Duodenal mucosa (tissue), 2 donors: Measurements from ENCODE around the gene EID2B.

ENCODE experiments used
- H3K27ac ChIP-seq: one replicate; pipeline ENCODE4 v1.7.0; 2013; ENCODE audit warnings: low read depth, low read length
- H3K27me3 ChIP-seq, 2 donors: one replicate each; pipeline ENCODE4 v1.7.0; 2013; ENCODE audit warnings: low read length in 2 of 2, control low read depth in 1 of 2; ENCODE audit not compliant: insufficient read depth in 2 of 2, control insufficient read depth in 1 of 2
- H3K36me3 ChIP-seq, 2 donors: one replicate each; pipeline ENCODE4 v1.7.0; 2013; ENCODE audit warnings: low read length in 2 of 2, control low read depth in 1 of 2; ENCODE audit not compliant: insufficient read depth in 2 of 2, control insufficient read depth in 1 of 2
- H3K4me1 ChIP-seq, 2 donors: one replicate each; pipeline ENCODE4 v1.7.0; 2013; ENCODE audit warnings: low read length in 2 of 2, control low read depth in 1 of 2; ENCODE audit not compliant: insufficient read depth in 2 of 2, control insufficient read depth in 1 of 2
- H3K4me3 ChIP-seq, 2 donors: one replicate each; pipeline ENCODE4 v1.7.0; 2013; ENCODE audit warnings: low read length in 2 of 2, low read depth in 1 of 2
- H3K9ac ChIP-seq, 2 donors: one replicate each; pipeline ENCODE4 v1.7.0; 2013; ENCODE audit warnings: low read length in 2 of 2, low read depth in 1 of 2
- H3K9me3 ChIP-seq, 2 donors: one replicate each; pipeline ENCODE4 v1.7.0; 2013; ENCODE audit warnings: low read length in 2 of 2, control low read depth in 1 of 2; ENCODE audit not compliant: control insufficient read depth in 1 of 2

Gene EID2B

DNA sequence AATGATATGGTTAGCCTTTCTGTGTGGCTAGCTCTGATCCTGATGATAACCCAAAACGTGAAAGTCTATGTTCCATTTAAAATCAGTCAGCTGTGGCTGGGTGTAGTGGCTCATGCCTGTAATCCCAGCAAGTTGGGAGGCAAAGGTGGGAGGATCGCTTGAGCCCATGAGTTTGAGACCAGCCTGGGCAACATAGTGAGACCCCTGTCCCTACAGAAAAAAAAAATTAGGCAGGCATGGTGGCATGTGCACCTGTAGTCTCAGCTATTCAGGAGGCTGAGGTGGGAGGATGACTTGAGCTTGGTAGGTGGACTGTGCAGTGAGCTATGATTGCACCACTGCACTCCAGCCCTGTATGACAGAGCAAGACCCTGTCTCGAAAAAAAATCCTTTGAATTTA lies 1.1 kb upstream of the EID2B start:
- Histone ChIP-seq H3K4me3 (no peak overlapping the region), H3K27me3 (no peaks in the 10 kb centered on the region), H3K27ac (no peak overlapping the region), H3K9ac (no peak overlapping the region), H3K9me3 (no peaks in the 10 kb centered on the region), H3K36me3 (no peaks in the 10 kb centered on the region), H3K4me1 (peaks cover 1 to 14% of the 10 kb centered on the region in 2 donors)

DNA sequence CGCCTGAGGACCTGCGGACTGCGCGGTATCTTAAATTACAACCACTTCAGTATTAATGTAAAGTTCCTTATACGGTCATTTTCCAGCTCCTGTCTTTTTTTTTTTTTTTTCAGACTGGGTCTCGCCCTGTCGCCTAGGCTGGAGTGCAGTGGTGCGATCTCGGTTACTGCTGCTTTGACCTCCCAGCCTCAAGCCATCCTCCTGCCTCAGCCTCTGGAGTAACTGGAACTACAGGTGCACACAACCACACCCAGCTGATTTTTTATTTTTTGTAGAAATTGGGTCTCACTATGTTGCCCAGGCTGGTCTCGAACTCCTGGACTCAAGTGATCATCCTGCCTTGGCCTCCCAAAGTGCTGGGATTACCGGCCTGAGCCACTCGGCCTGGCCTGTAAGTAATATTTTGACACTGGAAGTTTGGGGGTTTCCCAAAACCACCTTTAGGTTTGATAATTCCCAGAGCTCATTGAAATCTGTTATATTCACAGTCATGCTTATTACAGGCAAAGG lies 406 bp upstream of the EID2B start:
- peak overlapping the region; percentile 78 to 80 for H3K4me3 ChIP-seq

DNA sequence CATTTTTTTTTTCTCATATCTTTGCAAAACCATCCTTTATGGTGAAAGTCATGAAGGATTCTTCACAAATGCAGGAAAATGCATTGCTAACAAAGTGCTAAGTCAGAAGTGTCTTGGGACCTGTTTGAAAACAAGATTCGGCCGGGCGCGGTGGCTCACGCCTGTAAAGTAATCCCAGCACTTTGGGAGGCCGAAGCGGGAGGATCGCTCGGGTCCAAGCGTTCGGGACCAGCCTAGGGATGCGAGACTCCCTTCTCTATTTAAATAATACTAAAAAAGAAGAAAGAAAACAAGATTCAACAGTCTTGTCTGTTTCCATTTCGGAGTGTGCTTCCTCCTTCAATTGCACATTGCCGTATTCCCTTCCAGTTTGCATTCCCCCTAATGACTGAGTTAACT lies 819 bp downstream of the EID2B start:
- Histone ChIP-seq H3K27ac (no peak overlapping the region), H3K36me3 (no peaks in the 10 kb centered on the region), H3K9me3 (no peaks in the 10 kb centered on the region), H3K4me3 (peak overlapping the region; percentile 78 to 80), H3K27me3 (no peaks in the 10 kb centered on the region), H3K4me1 (peaks cover 0 to 9% of the 10 kb centered on the region in 2 donors), H3K9ac (peak overlapping the region; percentile 61 to 69)

More for the DNA sequence above, 406 bp upstream of the EID2B start:
- peak overlapping the region in 1 of 2 donors; percentile 61 for H3K9ac ChIP-seq
- H3K36me3 ChIP-seq, result no peaks in the 10 kb centered on the region
- H3K27ac ChIP-seq, result no peak overlapping the region
- no peaks in the 10 kb centered on the region for H3K9me3 ChIP-seq
- H3K4me1 ChIP-seq, result peaks cover 0 to 9% of the 10 kb centered on the region in 2 donors
- H3K27me3 ChIP-seq, result no peaks in the 10 kb centered on the region

DNA sequence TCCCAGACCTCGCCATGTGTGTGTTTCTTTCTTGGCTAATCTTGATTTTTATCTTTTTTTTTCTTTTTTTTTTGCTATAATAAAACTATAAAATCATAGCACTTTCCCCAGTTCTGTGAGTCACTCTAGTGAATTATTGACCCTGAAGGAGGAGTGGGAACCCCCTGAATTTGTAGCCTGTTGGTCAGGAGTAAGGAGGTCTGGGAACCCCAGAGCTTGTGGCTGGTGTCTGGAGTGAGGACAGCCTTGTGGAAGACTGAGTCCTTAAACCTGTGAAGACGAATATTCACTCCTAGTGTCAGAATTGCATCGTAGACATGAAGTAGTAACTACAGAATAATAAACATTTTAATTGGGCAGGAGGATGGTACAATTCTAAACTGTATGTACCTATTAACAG lies 7.4 kb downstream of the EID2B start:
- Histone ChIP-seq H3K27me3 (no peaks in the 10 kb centered on the region), H3K9me3 (no peaks in the 10 kb centered on the region), H3K4me3 (no peak overlapping the region), H3K9ac (no peak overlapping the region), H3K27ac (no peak overlapping the region), H3K4me1 (no peaks in the 10 kb centered on the region), H3K36me3 (no peaks in the 10 kb centered on the region)

DNA sequence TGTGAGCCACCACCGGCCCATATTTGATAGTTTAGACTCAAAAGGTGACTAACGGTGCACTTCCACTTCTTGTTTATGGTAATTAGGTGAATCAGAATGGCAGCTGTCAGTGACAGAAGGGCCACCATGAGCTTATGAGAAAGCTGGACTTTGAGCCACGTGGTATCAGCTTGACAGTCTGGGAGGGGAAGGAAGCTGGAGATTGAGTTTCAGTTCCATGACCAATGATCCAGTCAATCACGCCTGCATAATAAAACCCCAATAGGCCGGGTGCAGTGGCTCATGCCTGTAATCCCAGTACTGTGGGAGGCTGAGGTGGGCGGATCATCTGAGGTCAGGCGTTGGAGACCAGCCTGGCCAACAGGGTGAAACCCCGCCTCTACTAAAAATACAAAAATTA lies 8.2 kb downstream of the EID2B start:
- H3K36me3 ChIP-seq, result no peaks in the 10 kb centered on the region
- no peaks in the 10 kb centered on the region for H3K4me1 ChIP-seq
- H3K4me3 ChIP-seq, result no peak overlapping the region
- no peaks in the 10 kb centered on the region for H3K27me3 ChIP-seq
- H3K27ac ChIP-seq, result no peak overlapping the region
- no peak overlapping the region for H3K9ac ChIP-seq
- no peaks in the 10 kb centered on the region for H3K9me3 ChIP-seq

DNA sequence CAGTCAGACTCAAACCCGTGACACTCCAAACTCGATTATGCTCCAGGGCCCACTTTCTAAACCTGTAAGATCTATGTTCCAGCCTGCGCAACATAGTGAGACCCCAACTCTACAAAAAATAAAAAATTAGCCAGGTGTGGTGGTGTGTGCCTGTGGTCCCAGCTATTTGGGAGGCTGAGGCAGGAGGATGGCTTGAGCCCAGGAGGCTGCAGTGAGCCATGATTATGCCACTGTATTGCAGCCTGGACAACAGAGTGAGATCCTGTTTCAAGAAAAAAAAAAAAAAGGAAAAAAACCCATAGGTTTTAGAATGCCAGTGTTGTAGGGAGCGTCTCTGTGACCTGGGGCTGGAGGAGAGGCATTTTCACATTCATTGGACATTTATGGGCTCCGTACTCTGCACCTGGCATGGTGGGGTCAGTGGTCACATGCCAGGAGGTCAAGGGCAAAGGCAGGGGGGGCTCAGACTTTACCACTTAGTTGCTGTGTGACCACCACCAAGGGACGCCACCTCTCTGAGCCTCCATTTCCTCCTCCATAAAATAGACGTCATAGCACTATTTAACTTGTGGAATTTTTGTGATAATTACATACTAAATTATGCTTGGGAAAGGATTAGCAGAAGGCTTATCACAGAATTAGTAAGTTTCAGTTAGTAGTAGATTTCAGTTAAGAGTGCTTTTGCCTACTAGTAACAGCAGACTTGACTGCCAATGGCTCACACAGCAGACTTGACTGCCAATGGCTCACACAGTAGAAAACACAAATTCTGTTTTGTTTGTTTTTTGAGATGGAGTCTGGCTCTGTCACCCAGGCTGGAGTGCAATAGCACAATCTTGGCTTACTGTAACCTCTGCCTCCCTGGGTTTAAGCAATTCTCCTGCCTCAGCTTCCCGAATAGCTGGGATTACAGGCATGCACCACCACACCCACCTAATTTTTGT lies 11.8 kb downstream of the EID2B start:
- Histone ChIP-seq H3K9ac (no peak overlapping the region), H3K36me3 (no peaks in the 10 kb centered on the region), H3K4me1 (no peaks in the 10 kb centered on the region), H3K9me3 (no peaks in the 10 kb centered on the region), H3K27me3 (peaks cover 13 to 15% of the 10 kb centered on the region in 2 donors), H3K4me3 (no peak overlapping the region), H3K27ac (no peak overlapping the region)

DNA sequence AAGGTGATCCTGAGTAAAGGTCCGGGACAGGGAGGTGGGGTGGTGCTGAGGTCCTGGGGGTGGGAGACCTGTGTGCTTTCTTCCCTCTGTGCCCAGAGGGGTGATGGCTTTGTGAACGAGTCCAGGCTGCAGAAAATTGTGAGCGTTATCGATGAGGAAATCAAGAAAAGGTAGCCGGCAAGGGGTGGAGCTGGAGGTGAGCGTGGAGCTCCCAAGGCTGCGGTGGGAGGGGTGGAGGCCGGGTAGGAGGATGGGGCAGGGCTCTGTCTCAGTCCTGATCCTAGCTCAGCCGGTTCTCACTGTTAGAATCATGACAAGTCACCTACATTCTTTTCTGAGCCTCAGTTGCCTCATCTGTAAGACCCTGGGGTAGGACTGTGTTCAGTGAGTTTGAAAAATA lies 13.7 kb downstream of the EID2B start:
- H3K27ac ChIP-seq, result no peak overlapping the region
- peaks cover 32 to 34% of the 10 kb centered on the region in 2 donors for H3K27me3 ChIP-seq
- H3K4me3 ChIP-seq, result no peak overlapping the region
- H3K4me1 ChIP-seq, result peaks cover 0 to 8% of the 10 kb centered on the region in 2 donors
- no peaks in the 10 kb centered on the region for H3K9me3 ChIP-seq
- H3K9ac ChIP-seq, result no peak overlapping the region
- H3K36me3 ChIP-seq, result no peaks in the 10 kb centered on the region

DNA sequence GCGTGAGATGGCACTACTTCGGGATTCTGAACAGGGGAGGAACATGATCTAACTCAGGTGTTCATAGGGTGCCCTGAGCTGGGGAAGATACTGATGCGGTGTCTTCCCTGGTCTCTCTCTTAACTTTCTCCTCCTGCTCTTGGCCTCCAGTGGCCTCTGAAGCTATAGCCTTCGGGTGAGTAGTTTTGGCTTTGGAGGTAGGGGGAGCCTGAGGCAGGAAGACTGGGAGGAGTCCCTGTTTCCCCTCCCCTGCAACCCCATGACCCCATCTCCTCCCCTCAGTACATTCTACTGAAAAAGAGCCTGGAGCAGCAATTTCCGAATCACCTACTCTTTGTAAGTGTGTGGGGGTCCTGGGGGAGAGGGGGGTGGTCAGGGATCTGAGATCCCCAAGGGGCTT lies 14.2 kb downstream of the EID2B start:
- H3K27me3 ChIP-seq, result peaks cover 33 to 39% of the 10 kb centered on the region in 2 donors
- peaks cover 0 to 8% of the 10 kb centered on the region in 2 donors for H3K4me1 ChIP-seq
- no peak overlapping the region for H3K9ac ChIP-seq
- no peaks in the 10 kb centered on the region for H3K36me3 ChIP-seq
- no peak overlapping the region for H3K4me3 ChIP-seq
- no peak overlapping the region for H3K27ac ChIP-seq
- H3K9me3 ChIP-seq, result no peaks in the 10 kb centered on the region

DNA sequence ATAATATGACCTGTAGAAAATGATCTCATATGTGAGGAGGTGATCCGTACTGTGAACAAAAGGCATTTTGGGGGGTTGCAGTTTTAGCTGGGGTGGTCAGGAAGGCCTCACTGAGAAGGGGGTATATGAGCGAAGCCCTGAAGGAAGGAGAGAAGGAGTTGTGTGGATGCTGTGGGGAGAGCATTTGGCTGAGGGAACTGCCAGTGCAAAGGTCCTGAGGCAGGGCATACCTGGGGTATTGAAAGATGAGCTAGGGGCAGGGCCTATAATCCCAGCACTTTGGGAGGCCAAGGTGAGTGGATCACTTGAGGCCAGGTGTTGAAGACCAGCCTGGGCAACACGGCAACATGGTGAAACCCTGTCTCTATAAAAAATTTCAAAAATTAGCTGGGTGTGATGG lies 15.2 kb downstream of the EID2B start:
- Histone ChIP-seq H3K36me3 (no peaks in the 10 kb centered on the region), H3K27me3 (peaks cover 33 to 44% of the 10 kb centered on the region in 2 donors)

DNA sequence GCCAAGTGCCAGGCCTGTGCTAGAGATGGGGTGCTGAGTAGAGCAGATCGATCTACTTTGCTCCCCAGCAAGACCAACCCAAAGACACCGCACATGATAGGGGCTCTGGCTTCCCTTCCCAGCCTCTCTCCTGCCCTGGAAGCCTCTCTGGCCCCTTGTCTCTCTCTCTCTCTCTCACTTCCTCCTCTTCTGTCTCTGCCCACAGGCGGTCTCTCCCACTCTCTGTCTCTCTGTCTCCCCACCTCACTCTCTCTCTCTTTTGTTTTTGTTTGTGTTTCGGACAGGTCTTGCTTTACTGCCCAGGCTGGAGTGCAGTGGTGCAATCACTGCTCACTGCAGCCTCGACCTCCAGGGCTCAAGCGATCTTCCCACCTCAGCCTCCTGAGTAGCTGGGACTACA lies 16.4 kb downstream of the EID2B start:
- Histone ChIP-seq H3K27me3 (peaks cover 33 to 44% of the 10 kb centered on the region in 2 donors), H3K4me1 (peaks cover 0 to 8% of the 10 kb centered on the region in 2 donors), H3K36me3 (no peaks in the 10 kb centered on the region), H3K9ac (no peak overlapping the region), H3K27ac (no peak overlapping the region), H3K4me3 (no peak overlapping the region), H3K9me3 (no peaks in the 10 kb centered on the region)

More for the DNA sequence above, 15.2 kb downstream of the EID2B start:
- Histone ChIP-seq H3K9ac (no peak overlapping the region), H3K4me3 (no peak overlapping the region), H3K9me3 (no peaks in the 10 kb centered on the region), H3K27ac (no peak overlapping the region), H3K4me1 (peaks cover 0 to 8% of the 10 kb centered on the region in 2 donors)
